ENCODE data around the gene OTOGL. TPM values are rescaled to one million over a fixed set of nuclear protein-coding genes. Genes with fewer than 3 reads are reported as not detected.

Gene OTOGL
- polyA plus RNA-seq, 1 donor from 2014 or later = 0.33 TPM

- H3K4me2 ChIP-seq (ENCODE audit: low read length) = no peak overlapping the region
- no peak overlapping the region for H3K27ac ChIP-seq (ENCODE audit: low read length)
- no peaks in the 10 kb centered on the region for H3K9me3 ChIP-seq (ENCODE audit: low read length)
- H3K36me3 ChIP-seq (ENCODE audit: insufficient read depth, low read length) = no peaks in the 10 kb centered on the region
- H3F3A ChIP-seq (ENCODE audit: insufficient read depth, low read length, poor library complexity, severe bottlenecking) = no peaks in the 10 kb centered on the region
- no peak overlapping the region for H3K9ac ChIP-seq (ENCODE audit: low read length)
- no peaks in the 10 kb centered on the region for H3K79me2 ChIP-seq (replicated peaks; ENCODE audit: insufficient read depth, low read length)
- no peak overlapping the region for H3K4me3 ChIP-seq (ENCODE audit: low read length)
- TF ChIP-seq REST (IDR thresholded peaks at IDR 0.05; ENCODE audit: borderline replicate concordance) (no peak), SMC3 (conservative IDR thresholded peaks at IDR 0.05; ENCODE audit: poor library complexity) (no peak), EP300 (conservative IDR thresholded peaks at IDR 0.05; ENCODE audit: poor library complexity, severe bottlenecking) (no peak), EZH2 (IDR thresholded peaks at IDR 0.05; ENCODE audit: borderline replicate concordance, insufficient read depth, low read length, poor library complexity, severe bottlenecking) (no peak), POLR2AphosphoS5 (IDR thresholded peaks at IDR 0.05) (no peak), MXI1 (conservative IDR thresholded peaks at IDR 0.05; ENCODE audit: poor library complexity, severe bottlenecking) (no peak), RAD21 (conservative IDR thresholded peaks at IDR 0.05) (no peak), CTCF (IDR thresholded peaks at IDR 0.05; ENCODE audit: poor library complexity, severe bottlenecking) (no peak), TAF1 (IDR thresholded peaks at IDR 0.05; ENCODE audit: low read depth) (no peak)
- H4K20me1 ChIP-seq (ENCODE audit: insufficient read depth) = no peaks in the 10 kb centered on the region
- no peaks in the 10 kb centered on the region for H3K9me2 ChIP-seq (ENCODE audit: insufficient read depth, low read length)
- no peak overlapping the region for H2AFZ ChIP-seq (ENCODE audit: low read depth, low read length)
- no peaks in the 10 kb centered on the region for H3K27me3 ChIP-seq (ENCODE audit: insufficient read depth, low read depth, low read length)
Observed at GRCh38 chr12:80168936-80169335, 69.6 kb downstream of the OTOGL start.

- Histone ChIP-seq H3F3A (ENCODE audit: insufficient read depth, low read length, poor library complexity, severe bottlenecking) (no peaks in the 10 kb centered on the region), H3K79me2 (replicated peaks; ENCODE audit: insufficient read depth, low read length) (no peaks in the 10 kb centered on the region), H3K27me3 (ENCODE audit: insufficient read depth, low read depth, low read length) (no peaks in the 10 kb centered on the region), H4K20me1 (ENCODE audit: insufficient read depth) (no peaks in the 10 kb centered on the region), H3K4me3 (ENCODE audit: low read length) (no peak overlapping the region), H2AFZ (ENCODE audit: low read depth, low read length) (no peak overlapping the region), H3K9me2 (ENCODE audit: insufficient read depth, low read length) (no peaks in the 10 kb centered on the region), H3K9me3 (ENCODE audit: low read length) (no peaks in the 10 kb centered on the region), H3K27ac (ENCODE audit: low read length) (no peak overlapping the region), H3K36me3 (ENCODE audit: insufficient read depth, low read length) (no peaks in the 10 kb centered on the region), H3K9ac (ENCODE audit: low read length) (no peak overlapping the region), H3K4me2 (ENCODE audit: low read length) (no peak overlapping the region)
- no peak for TF ChIP-seq TAF1 (IDR thresholded peaks at IDR 0.05; ENCODE audit: low read depth)
- no peak for TF ChIP-seq REST (IDR thresholded peaks at IDR 0.05; ENCODE audit: borderline replicate concordance)
- TF ChIP-seq EP300 (conservative IDR thresholded peaks at IDR 0.05; ENCODE audit: poor library complexity, severe bottlenecking) = no peak
- TF ChIP-seq MXI1 (conservative IDR thresholded peaks at IDR 0.05; ENCODE audit: poor library complexity, severe bottlenecking) = no peak
- no peak for TF ChIP-seq POLR2AphosphoS5 (IDR thresholded peaks at IDR 0.05)
- TF ChIP-seq CTCF (IDR thresholded peaks at IDR 0.05; ENCODE audit: poor library complexity, severe bottlenecking) = no peak
- no peak for TF ChIP-seq EZH2 (IDR thresholded peaks at IDR 0.05; ENCODE audit: borderline replicate concordance, insufficient read depth, low read length, poor library complexity, severe bottlenecking)
- TF ChIP-seq RAD21 (conservative IDR thresholded peaks at IDR 0.05) = no peak
- TF ChIP-seq SMC3 (conservative IDR thresholded peaks at IDR 0.05; ENCODE audit: poor library complexity) = no peak
Observed at GRCh38 chr12:80170915-80171314, 71.6 kb downstream of the OTOGL start.

All from neural cell (in vitro differentiated cells).